Neural crest cell (in vitro differentiated cells): ENCODE data around the gene AGBL2. TPM values are rescaled to one million over a fixed set of nuclear protein-coding genes. Genes with fewer than 3 reads are reported as not detected.

Experiments
- DNase-seq: peaks from one replicate; pipeline ENCODE4 v3.0.0; 2021; ENCODE audit warnings: low read depth, mixed read lengths, low spot score
- H3K27ac Mint-ChIP-seq: one replicate; pipeline ENCODE4 v1.8.0; 2021; ENCODE audit warnings: mild to moderate bottlenecking, mixed read lengths; ENCODE audit not compliant: unreplicated experiment
- H3K27me3 Mint-ChIP-seq: 2 replicates; pipeline ENCODE4 v1.8.0; 2021; ENCODE audit warnings: low read depth, mild to moderate bottlenecking, mixed read lengths
- H3K36me3 Mint-ChIP-seq: 2 replicates; pipeline ENCODE4 v1.8.0; 2021; ENCODE audit warnings: low read depth, mild to moderate bottlenecking, mixed read lengths
- H3K4me1 Mint-ChIP-seq: 2 replicates; pipeline ENCODE4 v1.8.0; 2021; ENCODE audit warnings: mixed read lengths
- H3K4me3 Mint-ChIP-seq: one replicate; pipeline ENCODE4 v1.8.0; 2021; ENCODE audit warnings: mild to moderate bottlenecking, mixed read lengths
- H3K9me3 Mint-ChIP-seq: 2 replicates; pipeline ENCODE4 v1.8.0; 2021; ENCODE audit warnings: mixed read lengths
- total RNA-seq: library from RNA; stranded (reverse); gene quantifications from 2 replicates; pipeline ENCODE4 v1.2.1, GENCODE V29; 2021
- TF ChIP-seq, protein P1 (sequence below): fragments of 200-600 bp; sonication (generic); conservative IDR thresholded peaks from 2 replicates; pipeline ENCODE4 v1.5.0; 2021; ENCODE audit warnings: antibody characterized with exemption, mild to moderate bottlenecking

AGBL2 gene
- total RNA-seq, 1 donor from 2014 or later, result 2.1 TPM

DNA sequence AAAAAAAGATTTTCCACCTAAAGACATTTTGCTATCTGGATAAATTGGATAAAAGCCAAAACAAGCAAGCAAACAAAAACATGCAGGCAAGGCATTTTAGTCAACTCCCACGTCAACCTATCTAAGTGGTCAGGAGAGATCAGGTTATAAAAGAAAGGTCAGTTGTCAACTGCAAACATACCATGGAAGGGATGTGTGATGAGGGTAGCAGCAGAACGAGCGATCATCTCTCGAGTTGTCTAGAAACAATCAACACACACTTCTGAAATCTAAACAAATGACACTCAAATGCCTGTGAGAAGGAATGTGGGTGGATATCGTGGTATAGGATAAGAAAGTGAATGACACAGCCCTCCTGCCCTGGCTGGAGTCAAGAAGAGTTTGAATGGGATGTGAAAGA lies 83.7 kb downstream of the AGBL2 start:
- Mint-ChIP-seq H3K36me3 (peaks cover 20% of the 10 kb centered on the region), H3K27ac (no peak overlapping the region), H3K4me1 (no peaks in the 10 kb centered on the region), H3K27me3 (no peaks in the 10 kb centered on the region), H3K9me3 (no peaks in the 10 kb centered on the region), H3K4me3 (no peak overlapping the region)
- TF ChIP-seq, protein P1, sequence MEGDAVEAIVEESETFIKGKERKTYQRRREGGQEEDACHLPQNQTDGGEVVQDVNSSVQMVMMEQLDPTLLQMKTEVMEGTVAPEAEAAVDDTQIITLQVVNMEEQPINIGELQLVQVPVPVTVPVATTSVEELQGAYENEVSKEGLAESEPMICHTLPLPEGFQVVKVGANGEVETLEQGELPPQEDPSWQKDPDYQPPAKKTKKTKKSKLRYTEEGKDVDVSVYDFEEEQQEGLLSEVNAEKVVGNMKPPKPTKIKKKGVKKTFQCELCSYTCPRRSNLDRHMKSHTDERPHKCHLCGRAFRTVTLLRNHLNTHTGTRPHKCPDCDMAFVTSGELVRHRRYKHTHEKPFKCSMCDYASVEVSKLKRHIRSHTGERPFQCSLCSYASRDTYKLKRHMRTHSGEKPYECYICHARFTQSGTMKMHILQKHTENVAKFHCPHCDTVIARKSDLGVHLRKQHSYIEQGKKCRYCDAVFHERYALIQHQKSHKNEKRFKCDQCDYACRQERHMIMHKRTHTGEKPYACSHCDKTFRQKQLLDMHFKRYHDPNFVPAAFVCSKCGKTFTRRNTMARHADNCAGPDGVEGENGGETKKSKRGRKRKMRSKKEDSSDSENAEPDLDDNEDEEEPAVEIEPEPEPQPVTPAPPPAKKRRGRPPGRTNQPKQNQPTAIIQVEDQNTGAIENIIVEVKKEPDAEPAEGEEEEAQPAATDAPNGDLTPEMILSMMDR, result no peak
- DNase-seq, result no peak

DNA sequence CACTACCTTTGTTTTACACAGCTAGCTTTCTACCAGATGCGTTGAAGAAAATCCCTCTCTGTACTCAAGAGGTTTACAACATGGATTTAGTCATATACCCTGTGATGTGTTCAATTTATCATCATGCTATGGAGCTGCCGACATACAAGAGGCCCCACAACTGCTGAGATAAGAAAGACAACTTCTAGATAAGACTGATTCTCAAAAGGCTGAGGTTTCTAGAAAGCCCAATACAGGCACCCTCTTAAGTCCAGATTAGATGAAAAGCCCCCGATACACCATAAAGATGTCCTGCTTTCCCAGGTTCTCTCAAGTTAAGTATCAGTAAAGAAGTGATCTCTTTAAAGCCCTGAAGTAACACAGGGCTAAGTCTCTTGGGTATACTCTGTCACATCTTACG lies 87.1 kb downstream of the AGBL2 start:
- no peak overlapping the region for H3K27ac Mint-ChIP-seq
- H3K27me3 Mint-ChIP-seq, result no peaks in the 10 kb centered on the region
- TF ChIP-seq, protein P1, result no peak
- H3K4me1 Mint-ChIP-seq, result no peaks in the 10 kb centered on the region
- no peaks in the 10 kb centered on the region for H3K9me3 Mint-ChIP-seq
- DNase-seq, result no peak
- peaks cover 15% of the 10 kb centered on the region for H3K36me3 Mint-ChIP-seq
- no peak overlapping the region for H3K4me3 Mint-ChIP-seq

DNA sequence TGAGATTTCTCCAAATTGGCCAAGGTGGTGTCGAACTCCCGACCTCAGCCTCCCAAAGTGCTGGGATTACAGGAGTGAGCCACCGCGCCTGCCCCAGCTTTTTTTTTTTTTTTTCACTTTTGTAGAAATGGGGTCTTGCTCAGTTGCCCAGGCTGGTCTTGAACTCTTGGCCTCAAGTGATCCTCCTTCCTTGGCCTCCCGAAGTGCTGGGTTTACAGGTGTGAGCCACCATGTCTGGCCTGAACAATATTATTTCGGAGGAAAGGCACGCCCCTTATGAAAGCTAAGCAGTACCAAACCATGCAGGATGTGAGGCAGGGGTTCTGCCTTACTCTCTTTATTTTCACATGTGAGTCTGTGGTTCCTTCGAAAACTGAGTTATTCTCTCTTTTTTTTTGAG lies 88.9 kb downstream of the AGBL2 start:
- Mint-ChIP-seq H3K27ac (no peak overlapping the region), H3K4me1 (peaks cover 2% of the 10 kb centered on the region), H3K27me3 (no peaks in the 10 kb centered on the region), H3K36me3 (peaks cover 9% of the 10 kb centered on the region), H3K4me3 (no peak overlapping the region), H3K9me3 (no peaks in the 10 kb centered on the region)
- TF ChIP-seq, protein P1, result no peak
- no peak for DNase-seq

DNA sequence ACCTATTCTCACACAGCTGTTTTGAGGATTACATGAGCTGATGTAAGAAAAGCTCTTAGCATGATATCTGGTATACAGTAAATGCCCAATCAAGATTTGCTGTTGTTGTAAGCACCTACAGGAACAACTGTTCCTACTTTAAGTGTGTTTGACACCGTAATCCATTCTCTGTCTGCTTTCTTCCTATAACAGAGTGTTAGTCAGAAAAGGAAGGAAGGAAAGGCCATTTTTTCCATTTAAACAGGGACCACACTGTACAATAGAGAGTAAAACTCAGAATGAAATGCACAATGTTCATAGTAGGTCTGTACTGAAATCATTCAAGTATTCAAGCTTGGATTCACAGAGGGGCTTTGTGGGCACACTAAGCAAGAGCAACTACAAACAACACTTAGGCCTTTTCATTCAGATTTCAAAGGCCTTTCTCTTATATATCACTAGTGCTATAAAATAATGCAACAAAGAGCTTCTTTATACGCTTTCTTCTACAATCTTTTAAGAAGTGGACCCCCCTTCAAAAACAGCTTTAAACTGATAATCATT lies 94.3 kb downstream of the AGBL2 start:
- TF ChIP-seq, protein P1, result no peak
- peaks cover 8% of the 10 kb centered on the region for H3K36me3 Mint-ChIP-seq
- H3K27me3 Mint-ChIP-seq, result no peaks in the 10 kb centered on the region
- peaks cover 8% of the 10 kb centered on the region for H3K4me1 Mint-ChIP-seq
- no peak for DNase-seq
- no peak overlapping the region for H3K4me3 Mint-ChIP-seq
- H3K27ac Mint-ChIP-seq, result peak overlapping the region; percentile 71
- no peaks in the 10 kb centered on the region for H3K9me3 Mint-ChIP-seq

DNA sequence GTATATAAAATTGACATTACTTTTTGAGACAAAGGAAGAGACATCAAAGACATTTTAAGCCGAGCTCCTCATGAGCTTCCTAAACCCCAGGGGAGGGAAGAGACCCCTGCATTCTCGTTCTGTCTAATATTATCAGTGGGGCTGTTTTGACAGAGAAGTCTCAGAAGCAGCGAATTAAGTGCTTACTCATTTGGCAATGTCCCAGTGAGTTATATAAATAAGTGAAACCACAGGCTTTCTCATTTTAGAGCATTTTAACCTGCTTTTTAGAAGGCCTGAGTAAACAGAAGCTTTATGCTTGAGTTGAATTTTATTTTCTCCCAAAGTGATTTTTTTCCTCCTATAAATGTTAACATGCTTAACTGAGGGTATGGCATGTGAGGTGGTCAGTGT lies 97.8 kb downstream of the AGBL2 start:
- Mint-ChIP-seq H3K27me3 (no peaks in the 10 kb centered on the region), H3K9me3 (no peaks in the 10 kb centered on the region), H3K36me3 (peaks cover 4% of the 10 kb centered on the region), H3K4me1 (peaks cover 8% of the 10 kb centered on the region), H3K4me3 (no peak overlapping the region), H3K27ac (no peak overlapping the region)
- TF ChIP-seq, protein P1, result no peak
- DNase-seq, result no peak
